B cell (primary cell): Measurements from ENCODE around the gene CBX5. TPM values are rescaled to one million over a fixed set of nuclear protein-coding genes. Genes with fewer than 3 reads are reported as not detected.

ENCODE experiments used
- ATAC-seq: fragments of 200-7000 bp; cut with Tn5 transposase; one replicate; pipeline ENCODE4 v1.10.0; 2021; ENCODE audit warnings: low read depth, mild to moderate bottlenecking, moderate number of reproducible peaks, moderate library complexity
- CTCF ChIA-PET: fragments of 350-600 bp; sonication (Branson Sonifier 250); formaldehyde crosslinking; loops from one replicate; lab custom pipeline; 2021; ENCODE audit warnings: antibody characterized with exemption, inconsistent platforms; lab: Charles Lee
- POLR2A ChIA-PET: fragments of 350-600 bp; sonication (Branson Sonifier 250); formaldehyde crosslinking; loops from one replicate; lab custom pipeline; 2021; ENCODE audit warnings: antibody characterized with exemption; lab: Charles Lee
- DNase-seq: peaks from one replicate; pipeline ENCODE4 v3.0.0; 2013
- H2AFZ ChIP-seq: 2 replicates; pipeline ENCODE4 v1.6.1; 2012; ENCODE audit warnings: mild to moderate bottlenecking, low read depth, low read length; ENCODE audit not compliant: insufficient read depth, poor library complexity, severe bottlenecking
- H3K27ac ChIP-seq, 2 donors: 1 replicate in 1 of 2; 2 replicates in 1 of 2; pipeline ENCODE4 v1.5.1; 2012 to 2013; ENCODE audit warnings: low read length in 2 of 2, mild to moderate bottlenecking in 2 of 2, moderate library complexity in 1 of 2
- H3K27me3 ChIP-seq, 4 experiments: fragments of 200-600 bp in 1 of 4; sonication (generic) in 1 of 4; replicated peaks in 1 of 4; 1 replicate in 2 of 4; 2 replicates in 2 of 4; pipeline versions ENCODE4 v1.6.1 to v1.7.0; 2013 to 2016; ENCODE audit warnings: low read length in 3 of 4, mild to moderate bottlenecking in 2 of 4, mixed read lengths in 1 of 4, moderate library complexity in 1 of 4; ENCODE audit not compliant: insufficient read depth in 4 of 4, control insufficient read depth in 3 of 4; ENCODE audit errors: control extremely low read depth in 1 of 4
- H3K36me3 ChIP-seq, 2 experiments: replicated peaks in 1 of 2; 1 replicate in 1 of 2; 2 replicates in 1 of 2; pipeline versions ENCODE4 v1.6.1 to v1.7.1; 2013; ENCODE audit warnings: low read length in 1 of 2; ENCODE audit not compliant: insufficient read depth in 2 of 2, control insufficient read depth in 1 of 2; ENCODE audit errors: control extremely low read depth in 1 of 2, extremely low read depth in 1 of 2
- H3K4me1 ChIP-seq, 2 donors: fragments of 200-600 bp in 1 of 2; sonication (generic) in 1 of 2; 1 replicate in 1 of 2; 2 replicates in 1 of 2; pipeline versions ENCODE4 v1.5.1 to v1.6.1; 2013 to 2017; ENCODE audit warnings: low read length in 2 of 2; ENCODE audit not compliant: control insufficient read depth in 2 of 2, insufficient read depth in 2 of 2
- H3K4me2 ChIP-seq: replicated peaks from 2 replicates; pipeline ENCODE3; 2012; ENCODE audit warnings: mild to moderate bottlenecking, low read depth, low read length; ENCODE audit not compliant: poor library complexity, severe bottlenecking
- H3K4me3 ChIP-seq, 5 experiments: fragments of 200-600 bp in 1 of 5; sonication (generic) in 1 of 5; 1 replicate in 3 of 5; 2 replicates in 2 of 5; pipeline versions ENCODE4 v1.5.1 to v1.7.0; 2011 to 2016; ENCODE audit warnings: low read length in 4 of 5, mild to moderate bottlenecking in 4 of 5, low read depth in 2 of 5, control low read depth in 1 of 5, moderate library complexity in 1 of 5; ENCODE audit not compliant: insufficient read depth in 1 of 5; ENCODE audit errors: control extremely low read depth in 1 of 5, extremely low read depth in 1 of 5
- H3K79me2 ChIP-seq: fragments of 200-600 bp; sonication (generic); one replicate; pipeline ENCODE4 v1.6.0; 2016; ENCODE audit warnings: low read length; ENCODE audit not compliant: control insufficient read depth, insufficient read depth
- H3K9ac ChIP-seq: fragments of 200-600 bp; sonication (generic); 2 replicates; pipeline ENCODE4 v1.6.1; 2017; ENCODE audit warnings: mild to moderate bottlenecking, low read length, moderate library complexity
- H3K9me3 ChIP-seq, 3 donors: one replicate each; pipeline versions ENCODE4 v1.6.1 to v1.7.1; 2013; ENCODE audit warnings: low read length in 2 of 3; ENCODE audit not compliant: control insufficient read depth in 2 of 3, insufficient read depth in 1 of 3; ENCODE audit errors: control extremely low read depth in 1 of 3
- H4K20me1 ChIP-seq: 2 replicates; pipeline ENCODE4 v1.6.0; 2012; ENCODE audit warnings: mild to moderate bottlenecking, low read length; ENCODE audit not compliant: insufficient read depth, control insufficient read depth, poor library complexity, severe bottlenecking
- H3K27ac Mint-ChIP-seq: one replicate; pipeline ENCODE4 v1.8.0; 2021; ENCODE audit warnings: mixed read lengths
- H3K27me3 Mint-ChIP-seq: one replicate; pipeline ENCODE4 v1.8.0; 2021; ENCODE audit warnings: mixed read lengths
- H3K4me1 Mint-ChIP-seq: one replicate; pipeline ENCODE4 v1.8.0; 2021; ENCODE audit warnings: mixed read lengths
- H3K4me3 Mint-ChIP-seq: one replicate; pipeline ENCODE4 v1.8.0; 2021; ENCODE audit warnings: mixed read lengths
- H3K9me3 Mint-ChIP-seq: one replicate; pipeline ENCODE4 v1.8.0; 2022; ENCODE audit warnings: mixed read lengths; ENCODE audit not compliant: insufficient read depth
- EZH2 ChIP-seq: IDR thresholded peaks from 2 replicates; pipeline ENCODE4 v1.6.1; 2012; ENCODE audit warnings: borderline replicate concordance, low read depth, mild to moderate bottlenecking, moderate library complexity, low read length; ENCODE audit not compliant: insufficient read depth, poor library complexity, severe bottlenecking
- WGBS: methylation state at CpG from one replicate; pipeline ENCODE4 v1.1.5; 2013; ENCODE audit warnings: missing lambda C conversion rate; ENCODE audit not compliant: insufficient coverage; 5-methylcytosine and 5-hydroxymethylcytosine counted together
- intact Hi-C: fragments of 100-400 bp; cut with micrococcal nuclease; formaldehyde crosslinking; loops from one replicate; pipeline ENCODE4 v1.10.0; 2022
- polyA plus RNA-seq: library from polyadenylated mRNA; depleted of rRNA; stranded (reverse); fragments of >200 nt; gene quantifications from 2 replicates; pipeline ENCODE4 v1.2.3, GENCODE V29; 2012
- total RNA-seq, 2 donors: library from RNA; stranded (reverse); fragments of 120-200 nt in 1 of 2; gene quantifications; 1 replicate in 1 of 2; 2 replicates in 1 of 2; pipeline versions ENCODE4 v1.2.3 to v1.2.4, GENCODE V29; 2013 to 2022
- TF ChIP-seq, protein P1 (sequence below): fragments of 200-600 bp; IDR thresholded peaks from one replicate; pipeline ENCODE4 v1.8.0; 2022; ENCODE audit warnings: antibody characterized with exemption, mild to moderate bottlenecking

CBX5 gene
- total and polyA plus RNA-seq, 2 donors (not counting 1 experiment from before 2014, with no cell fraction given) = 10.5 to 66.2 TPM

DNA sequence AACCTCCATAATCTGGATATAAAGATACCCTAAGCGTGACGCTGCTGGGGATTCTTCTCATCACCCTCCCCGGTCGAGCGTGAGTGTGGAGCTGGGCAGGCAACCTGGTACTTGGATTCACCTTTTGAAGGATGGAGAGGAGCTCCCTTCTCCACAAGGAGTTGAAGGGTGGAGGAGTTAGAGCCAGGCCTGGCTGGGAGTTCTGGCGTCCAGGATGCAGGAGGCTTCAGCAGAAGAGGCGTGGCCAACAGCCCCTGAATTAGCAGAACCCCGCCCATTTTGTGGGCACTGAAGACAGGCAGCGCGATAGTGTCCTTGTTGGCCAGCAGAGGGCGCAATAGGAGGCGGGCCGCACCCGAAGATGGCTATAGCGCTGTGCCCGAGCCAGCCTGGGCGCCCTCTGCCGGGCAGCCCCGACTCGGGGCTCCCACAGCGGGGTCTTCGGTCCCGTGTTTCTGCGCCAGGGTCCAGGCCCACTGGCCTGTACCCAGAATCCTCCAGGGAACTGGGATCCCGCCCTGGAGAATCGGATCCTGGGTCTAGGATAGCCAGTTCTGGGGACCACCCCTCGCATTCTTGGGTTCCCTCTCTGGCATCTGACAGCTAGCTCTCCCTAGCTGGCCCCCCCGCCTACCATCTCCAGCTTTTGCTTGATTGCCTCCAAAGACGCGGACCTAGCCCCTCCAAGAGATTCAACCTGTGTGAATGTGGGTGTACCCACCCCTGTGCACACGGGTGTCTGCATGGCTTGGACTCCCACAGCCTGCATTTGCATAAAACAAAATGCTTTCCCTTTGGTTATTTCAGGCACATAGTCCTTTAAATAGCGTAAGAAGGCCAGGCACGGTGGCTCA lies 65.1 kb downstream of the CBX5 start:
- Histone ChIP-seq H3K27ac (no peak overlapping the region), H3K36me3 (no peaks in the 10 kb centered on the region), H3K79me2 (no peaks in the 10 kb centered on the region), H3K4me2 (peak overlapping the region; percentile 84), H4K20me1 (no peaks in the 10 kb centered on the region), H3K27me3 (peaks cover 0 to 30% (median 6%) of the 10 kb centered on the region in 4 experiments), H3K9ac (peak overlapping the region; percentile 52), H3K4me1 (peaks cover 36 to 46% of the 10 kb centered on the region in 2 donors), H2AFZ (peak overlapping the region; percentile 63), H3K4me3 (peak overlapping the region; percentile 3 to 58 (median 46)), H3K9me3 (peaks cover 0 to 10% (median 0%) of the 10 kb centered on the region in 3 donors)
- intact Hi-C loops = loop anchor here (1.0 to 10.0 kb wide), 3 partner anchors 66 to 490 kb away; partner anchors contain the start of genes CALCOCO1, CBX5, CISTR and HNRNPA1
- peak; percentile 95 for DNase-seq
- ChIA-PET POLR2A (no interaction called here), CTCF (interaction anchor here (0.6 to 5.1 kb wide), 33 partner anchors 8 to 515 kb away, joined by 3 to 45 read pairs (median 5); partner anchors contain the start of genes CBX5, COPZ1, HOXC5 and HOXC8)
- ATAC-seq = peak; percentile 83
- Mint-ChIP-seq H3K27me3 (peaks cover 6% of the 10 kb centered on the region), H3K4me3 (peak overlapping the region; percentile 90), H3K4me1 (peaks cover 44% of the 10 kb centered on the region), H3K9me3 (no peaks in the 10 kb centered on the region), H3K27ac (peak overlapping the region; percentile 33)
- TF ChIP-seq, protein P1, sequence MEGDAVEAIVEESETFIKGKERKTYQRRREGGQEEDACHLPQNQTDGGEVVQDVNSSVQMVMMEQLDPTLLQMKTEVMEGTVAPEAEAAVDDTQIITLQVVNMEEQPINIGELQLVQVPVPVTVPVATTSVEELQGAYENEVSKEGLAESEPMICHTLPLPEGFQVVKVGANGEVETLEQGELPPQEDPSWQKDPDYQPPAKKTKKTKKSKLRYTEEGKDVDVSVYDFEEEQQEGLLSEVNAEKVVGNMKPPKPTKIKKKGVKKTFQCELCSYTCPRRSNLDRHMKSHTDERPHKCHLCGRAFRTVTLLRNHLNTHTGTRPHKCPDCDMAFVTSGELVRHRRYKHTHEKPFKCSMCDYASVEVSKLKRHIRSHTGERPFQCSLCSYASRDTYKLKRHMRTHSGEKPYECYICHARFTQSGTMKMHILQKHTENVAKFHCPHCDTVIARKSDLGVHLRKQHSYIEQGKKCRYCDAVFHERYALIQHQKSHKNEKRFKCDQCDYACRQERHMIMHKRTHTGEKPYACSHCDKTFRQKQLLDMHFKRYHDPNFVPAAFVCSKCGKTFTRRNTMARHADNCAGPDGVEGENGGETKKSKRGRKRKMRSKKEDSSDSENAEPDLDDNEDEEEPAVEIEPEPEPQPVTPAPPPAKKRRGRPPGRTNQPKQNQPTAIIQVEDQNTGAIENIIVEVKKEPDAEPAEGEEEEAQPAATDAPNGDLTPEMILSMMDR = peak; percentile 100
- no peak for TF ChIP-seq EZH2
- WGBS = 3% methylated on average over 27 of the region's 33 CpGs
